CD4-positive, CD25-positive, alpha-beta regulatory T cell (primary cell): ENCODE measurements around the gene IQCE. TPM values are rescaled to one million over a fixed set of nuclear protein-coding genes. Genes with fewer than 3 reads are reported as not detected.

ENCODE experiments used
- ATAC-seq, 2 donors: fragments of 150-1000 bp; cut with Tn5 transposase; one replicate each; pipeline ENCODE4 v1.10.0; 2021; ENCODE audit warnings: low read depth in 2 of 2, moderate number of reproducible peaks in 2 of 2, moderate library complexity in 1 of 2
- DNase-seq, 3 donors: peaks; one replicate each; pipeline versions ENCODE4 v3.0.0 to v3.0.0-alpha.2; 2012 to 2022; ENCODE audit warnings: mixed read lengths in 1 of 3
- H3K27ac ChIP-seq: one replicate; pipeline ENCODE4 v1.7.0; 2013; ENCODE audit warnings: mild to moderate bottlenecking, low read length; ENCODE audit not compliant: insufficient read depth, poor library complexity, severe bottlenecking
- H3K27me3 ChIP-seq: one replicate; pipeline ENCODE4 v1.7.0; 2013; ENCODE audit warnings: low read length; ENCODE audit not compliant: control insufficient read depth, insufficient read depth
- H3K36me3 ChIP-seq: one replicate; pipeline ENCODE4 v1.7.0; 2013; ENCODE audit warnings: mild to moderate bottlenecking, low read length, moderate library complexity; ENCODE audit not compliant: control insufficient read depth, insufficient read depth
- H3K4me1 ChIP-seq: 2 replicates; pipeline ENCODE4 v1.7.0; 2013; ENCODE audit warnings: mild to moderate bottlenecking, low read length; ENCODE audit not compliant: insufficient read depth, control insufficient read depth, poor library complexity, severe bottlenecking
- H3K4me3 ChIP-seq: one replicate; pipeline ENCODE4 v1.7.0; 2013; ENCODE audit warnings: low read depth, mild to moderate bottlenecking, low read length, moderate library complexity
- H3K9me3 ChIP-seq, 2 experiments: 1 replicate in 1 of 2; 2 replicates in 1 of 2; pipeline ENCODE4 v1.7.0; 2013; ENCODE audit warnings: low read length in 2 of 2, mild to moderate bottlenecking in 1 of 2, moderate library complexity in 1 of 2; ENCODE audit not compliant: control insufficient read depth in 2 of 2
- H3K27ac Mint-ChIP-seq, 3 donors: one replicate each; pipeline ENCODE4 v1.8.0; 2020 to 2022; ENCODE audit warnings: mild to moderate bottlenecking in 3 of 3, mixed read lengths in 3 of 3, moderate library complexity in 2 of 3
- H3K27me3 Mint-ChIP-seq: one replicate; pipeline ENCODE4 v1.8.0; 2022; ENCODE audit warnings: mild to moderate bottlenecking, mixed read lengths
- H3K36me3 Mint-ChIP-seq: one replicate; pipeline ENCODE4 v1.8.0; 2020; ENCODE audit warnings: mixed read lengths
- H3K4me1 Mint-ChIP-seq, 4 donors: one replicate each; pipeline ENCODE4 v1.8.0; 2020 to 2022; ENCODE audit warnings: mixed read lengths in 4 of 4, mild to moderate bottlenecking in 1 of 4
- H3K4me3 Mint-ChIP-seq, 4 donors: one replicate each; pipeline ENCODE4 v1.8.0; 2020 to 2022; ENCODE audit warnings: mild to moderate bottlenecking in 4 of 4, mixed read lengths in 4 of 4, moderate library complexity in 3 of 4
- H3K9me3 Mint-ChIP-seq, 7 donors: one replicate each; pipeline ENCODE4 v1.8.0; 2020 to 2022; ENCODE audit warnings: mixed read lengths in 7 of 7, mild to moderate bottlenecking in 3 of 7, moderate library complexity in 2 of 7
- polyA plus RNA-seq, 4 donors: library from polyadenylated mRNA; unstranded; fragments of 300-500 nt; fragmentation: Illumina TruSeq; gene quantifications; one replicate each; pipeline ENCODE4 v1.2.3, GENCODE V29; 2021
- total RNA-seq: library from RNA; stranded (reverse); gene quantifications from one replicate; pipeline ENCODE4 v1.2.3, GENCODE V29; 2022

Gene IQCE
- 6.6 TPM for total RNA-seq
- 1 to 10 TPM in 1 of 4 donors, under 1 TPM in 3; 0.69 to 1.5 (median 0.91) TPM for polyA plus RNA-seq

GRCh38 chr7:2558629-2559282, at the start of gene IQCE:
Gene IQCE, plus strand, starts transcription at chr7:2558979. Its CDS starts 203 bp downstream, at chr7:2559182.
- H3K36me3 Mint-ChIP-seq, result no peaks in the 10 kb centered on the region
- H3K4me1 Mint-ChIP-seq, result peaks cover 0 to 38% (median 21%) of the 10 kb centered on the region in 4 donors
- H3K27ac Mint-ChIP-seq, result peak within 1 kb of the TSS in 1 of 3 donors; percentile 71
- H3K4me3 Mint-ChIP-seq, result peak within 1 kb of the TSS; percentile 77 to 91 (median 83)
- H3K27me3 Mint-ChIP-seq, result no peaks in the 10 kb centered on the region
- H3K9me3 ChIP-seq, result no peaks in the 10 kb centered on the region
- peak within 1 kb of the TSS; percentile 41 for H3K27ac ChIP-seq
- no peaks in the 10 kb centered on the region for H3K36me3 ChIP-seq
- H3K4me1 ChIP-seq, result peaks cover 31% of the 10 kb centered on the region
- ATAC-seq (peak; percentile 41 to 52), DNase-seq (peak; percentile 80 to 90 (median 85))
- H3K4me3 ChIP-seq, result peak within 1 kb of the TSS; percentile 51
- H3K27me3 ChIP-seq, result no peaks in the 10 kb centered on the region
- H3K9me3 Mint-ChIP-seq, result no peaks in the 10 kb centered on the region

- peak overlapping the region; percentile 55 for H3K4me3 ChIP-seq
- DNase-seq, result no peak
- no peaks in the 10 kb centered on the region for H3K27me3 ChIP-seq
- Mint-ChIP-seq H3K27ac (peak overlapping the region; percentile 94 to 98 (median 97)), H3K36me3 (no peaks in the 10 kb centered on the region), H3K27me3 (peaks cover 4% of the 10 kb centered on the region), H3K4me3 (peak overlapping the region in 3 of 4 donors; percentile 87 to 93 (median 88)), H3K9me3 (no peaks in the 10 kb centered on the region), H3K4me1 (peaks cover 0 to 42% (median 27%) of the 10 kb centered on the region in 4 donors)
- peak overlapping the region; percentile 98 for H3K27ac ChIP-seq
- H3K9me3 ChIP-seq, result no peaks in the 10 kb centered on the region
- H3K4me1 ChIP-seq, result peaks cover 70% of the 10 kb centered on the region
- H3K36me3 ChIP-seq, result no peaks in the 10 kb centered on the region
- ATAC-seq, result no peak
Measured at GRCh38 chr7:2509298-2509906, 49.4 kb upstream of the IQCE start.

- peak overlapping the region; percentile 94 to 98 (median 97) for H3K27ac Mint-ChIP-seq
- no peaks in the 10 kb centered on the region for H3K36me3 ChIP-seq
- no peak for ATAC-seq
- H3K27me3 ChIP-seq, result no peaks in the 10 kb centered on the region
- peaks cover 4% of the 10 kb centered on the region for H3K27me3 Mint-ChIP-seq
- peak overlapping the region in 3 of 4 donors; percentile 84 to 95 (median 88) for H3K4me3 Mint-ChIP-seq
- no peaks in the 10 kb centered on the region for H3K36me3 Mint-ChIP-seq
- no peak for DNase-seq
- no peaks in the 10 kb centered on the region for H3K9me3 ChIP-seq
- no peak overlapping the region for H3K4me3 ChIP-seq
- H3K9me3 Mint-ChIP-seq, result no peaks in the 10 kb centered on the region
- H3K4me1 ChIP-seq, result peaks cover 70% of the 10 kb centered on the region
- peak overlapping the region; percentile 98 for H3K27ac ChIP-seq
- peaks cover 0 to 42% (median 27%) of the 10 kb centered on the region in 4 donors for H3K4me1 Mint-ChIP-seq
Measured at GRCh38 chr7:2510130-2510776, 48.5 kb upstream of the IQCE start.

- Histone ChIP-seq H3K4me3 (no peak overlapping the region), H3K4me1 (peaks cover 70% of the 10 kb centered on the region), H3K36me3 (no peaks in the 10 kb centered on the region), H3K27me3 (no peaks in the 10 kb centered on the region), H3K9me3 (no peaks in the 10 kb centered on the region), H3K27ac (peak overlapping the region; percentile 98)
- DNase-seq (peak; percentile 60 to 94 (median 79)), ATAC-seq (peak; percentile 57 to 67)
- Mint-ChIP-seq H3K27ac (peak overlapping the region; percentile 94 to 98 (median 97)), H3K9me3 (no peaks in the 10 kb centered on the region), H3K36me3 (no peaks in the 10 kb centered on the region), H3K4me1 (peaks cover 0 to 42% (median 27%) of the 10 kb centered on the region in 4 donors), H3K4me3 (peak overlapping the region in 3 of 4 donors; percentile 84 to 95 (median 88)), H3K27me3 (peaks cover 4% of the 10 kb centered on the region)
Measured at GRCh38 chr7:2510909-2511768, 47.6 kb upstream of the IQCE start.

- H3K36me3 Mint-ChIP-seq, result no peaks in the 10 kb centered on the region
- DNase-seq, result no peak
- H3K4me1 ChIP-seq, result peaks cover 70% of the 10 kb centered on the region
- H3K9me3 Mint-ChIP-seq, result no peaks in the 10 kb centered on the region
- no peak for ATAC-seq
- peaks cover 4% of the 10 kb centered on the region for H3K27me3 Mint-ChIP-seq
- H3K4me3 Mint-ChIP-seq, result peak overlapping the region in 3 of 4 donors; percentile 84 to 95 (median 88)
- peak overlapping the region; percentile 94 to 98 (median 97) for H3K27ac Mint-ChIP-seq
- H3K36me3 ChIP-seq, result no peaks in the 10 kb centered on the region
- peak overlapping the region; percentile 98 for H3K27ac ChIP-seq
- H3K9me3 ChIP-seq, result no peaks in the 10 kb centered on the region
- H3K4me1 Mint-ChIP-seq, result peaks cover 0 to 42% (median 26%) of the 10 kb centered on the region in 4 donors
- peak overlapping the region; percentile 32 for H3K4me3 ChIP-seq
- no peaks in the 10 kb centered on the region for H3K27me3 ChIP-seq
Measured at GRCh38 chr7:2511769-2512168, 47.0 kb upstream of the IQCE start.

- Histone ChIP-seq H3K4me3 (peak overlapping the region; percentile 32), H3K27me3 (no peaks in the 10 kb centered on the region), H3K4me1 (peaks cover 70% of the 10 kb centered on the region), H3K27ac (peak overlapping the region; percentile 98), H3K36me3 (no peaks in the 10 kb centered on the region), H3K9me3 (no peaks in the 10 kb centered on the region)
- no peak for ATAC-seq
- DNase-seq, result peak in 2 of 3 donors; percentile 30 to 43
- Mint-ChIP-seq H3K27me3 (peaks cover 4% of the 10 kb centered on the region), H3K4me1 (peaks cover 0 to 42% (median 27%) of the 10 kb centered on the region in 4 donors), H3K27ac (peak overlapping the region; percentile 94 to 98 (median 97)), H3K4me3 (peak overlapping the region in 3 of 4 donors; percentile 84 to 96 (median 88)), H3K36me3 (no peaks in the 10 kb centered on the region), H3K9me3 (no peaks in the 10 kb centered on the region)
Measured at GRCh38 chr7:2512179-2512661, 46.6 kb upstream of the IQCE start.

GRCh38 chr7:2512713-2513112, 46.1 kb upstream of the IQCE start:
- Histone ChIP-seq H3K27me3 (no peaks in the 10 kb centered on the region), H3K27ac (peak overlapping the region; percentile 98), H3K4me1 (peaks cover 70% of the 10 kb centered on the region), H3K9me3 (no peaks in the 10 kb centered on the region), H3K4me3 (peak overlapping the region; percentile 19), H3K36me3 (no peaks in the 10 kb centered on the region)
- Mint-ChIP-seq H3K4me1 (peaks cover 0 to 43% (median 28%) of the 10 kb centered on the region in 4 donors), H3K36me3 (no peaks in the 10 kb centered on the region), H3K9me3 (no peaks in the 10 kb centered on the region), H3K27me3 (peaks cover 4% of the 10 kb centered on the region), H3K4me3 (peak overlapping the region in 3 of 4 donors; percentile 84 to 96 (median 88)), H3K27ac (peak overlapping the region; percentile 94 to 98 (median 97))
- DNase-seq (no peak), ATAC-seq (no peak)
